MM.1S (cell line): ENCODE data around the gene ARHGAP26.

Source experiments
- DNase-seq: peaks from one replicate; pipeline ENCODE4 v3.0.0-alpha.2; 2015
- H2AFZ ChIP-seq: fragments of 300-600 bp; sonication (generic); 2 replicates; pipeline ENCODE4 v1.6.0; 2016; ENCODE audit warnings: antibody characterized with exemption, low read length
- H3F3A ChIP-seq: fragments of 300-600 bp; sonication (generic); 2 replicates; pipeline ENCODE4 v1.6.1; 2016; ENCODE audit warnings: mild to moderate bottlenecking, antibody characterized with exemption, low read length, moderate library complexity, mixed read lengths; ENCODE audit not compliant: insufficient read depth
- H3K27ac ChIP-seq: fragments of 300-600 bp; sonication (generic); 2 replicates; pipeline ENCODE4 v1.5.1; 2016; ENCODE audit warnings: mild to moderate bottlenecking, low read length
- H3K27me3 ChIP-seq: fragments of 300-600 bp; sonication (generic); replicated peaks from 2 replicates; pipeline ENCODE4 v1.6.0; 2016; ENCODE audit warnings: low read length; ENCODE audit not compliant: insufficient read depth
- H3K36me3 ChIP-seq: fragments of 300-600 bp; sonication (generic); replicated peaks from 2 replicates; pipeline ENCODE4 v1.6.1; 2016; ENCODE audit warnings: mild to moderate bottlenecking, low read length, mixed read lengths; ENCODE audit not compliant: insufficient read depth
- H3K4me1 ChIP-seq: fragments of 300-600 bp; sonication (generic); 2 replicates; pipeline ENCODE4 v1.6.1; 2016; ENCODE audit warnings: low read length, mixed read lengths
- H3K4me2 ChIP-seq: fragments of 300-600 bp; sonication (generic); 2 replicates; pipeline ENCODE4 v1.6.0; 2016; ENCODE audit warnings: low read depth, low read length
- H3K4me3 ChIP-seq: fragments of 300-600 bp; sonication (generic); 2 replicates; pipeline ENCODE4 v1.5.1; 2016; ENCODE audit warnings: low read length, mixed read lengths
- H3K79me2 ChIP-seq: fragments of 300-600 bp; sonication (generic); 2 replicates; pipeline ENCODE4 v1.6.1; 2016; ENCODE audit warnings: mixed run types, low read length, mixed read lengths
- H3K9ac ChIP-seq: fragments of 300-600 bp; sonication (generic); 2 replicates; pipeline ENCODE4 v1.6.1; 2016; ENCODE audit warnings: low read length, mixed read lengths
- H3K9me2 ChIP-seq: fragments of 300-600 bp; sonication (generic); replicated peaks from 2 replicates; pipeline ENCODE4 v1.6.1; 2016; ENCODE audit warnings: mild to moderate bottlenecking, low read length, mixed read lengths; ENCODE audit not compliant: insufficient read depth
- H3K9me3 ChIP-seq: fragments of 300-600 bp; sonication (generic); replicated peaks from 2 replicates; pipeline ENCODE4 v1.6.1; 2016; ENCODE audit warnings: mild to moderate bottlenecking, low read length, mixed read lengths; ENCODE audit not compliant: insufficient read depth
- H4K20me1 ChIP-seq: fragments of 300-600 bp; sonication (generic); 2 replicates; pipeline ENCODE4 v1.6.1; 2016; ENCODE audit warnings: mild to moderate bottlenecking, low read length, moderate library complexity, mixed read lengths; ENCODE audit not compliant: insufficient read depth
- CTCF ChIP-seq: fragments of 300-600 bp; sonication (generic); IDR thresholded peaks from 2 replicates; pipeline ENCODE4 v1.5.1; 2016; ENCODE audit warnings: antibody characterized with exemption, low read length, mixed read lengths
- EZH2 ChIP-seq: fragments of 300-600 bp; sonication (generic); optimal IDR thresholded peaks from 2 replicates; pipeline ENCODE3; 2017; ENCODE audit warnings: low read depth, mild to moderate bottlenecking, antibody characterized with exemption, low read length, mixed read lengths
- EZH2phosphoT487 ChIP-seq: fragments of 300-600 bp; sonication (generic); IDR thresholded peaks from 2 replicates; pipeline ENCODE4 v1.6.1; 2018; ENCODE audit warnings: antibody characterized with exemption, low read length

Gene ARHGAP26

GRCh38 chr5:143013176-143013891 is 243.2 kb downstream of the ARHGAP26 start:
- no peaks in the 10 kb centered on the region for H4K20me1 ChIP-seq
- TF ChIP-seq CTCF (no peak), EZH2phosphoT487 (no peak), EZH2 (no peak)
- no peak overlapping the region for H3K4me3 ChIP-seq
- H2AFZ ChIP-seq = no peak overlapping the region
- no peaks in the 10 kb centered on the region for H3K27me3 ChIP-seq
- no peaks in the 10 kb centered on the region for H3K9me2 ChIP-seq
- H3K79me2 ChIP-seq = peaks cover 6% of the 10 kb centered on the region; the same call in 1 of the 2 replicates
- no peak overlapping the region for H3K9ac ChIP-seq
- no peak overlapping the region for H3K4me2 ChIP-seq
- H3K27ac ChIP-seq = no peak overlapping the region
- no peaks in the 10 kb centered on the region for H3K36me3 ChIP-seq
- H3F3A ChIP-seq = peaks cover 16% of the 10 kb centered on the region
- DNase-seq = no peak
- H3K4me1 ChIP-seq = peaks cover 14% of the 10 kb centered on the region
- no peaks in the 10 kb centered on the region for H3K9me3 ChIP-seq

GRCh38 chr5:143014017-143014651 is 244.0 kb downstream of the ARHGAP26 start:
- Histone ChIP-seq H3K27me3 (no peaks in the 10 kb centered on the region), H3K4me3 (no peak overlapping the region), H3K9me2 (no peaks in the 10 kb centered on the region), H3F3A (peaks cover 10% of the 10 kb centered on the region), H3K9ac (no peak overlapping the region), H3K9me3 (no peaks in the 10 kb centered on the region), H4K20me1 (no peaks in the 10 kb centered on the region), H3K4me1 (peaks cover 9% of the 10 kb centered on the region), H2AFZ (no peak overlapping the region), H3K27ac (no peak overlapping the region), H3K79me2 (peaks cover 5% of the 10 kb centered on the region; the same call in 1 of the 2 replicates), H3K36me3 (no peaks in the 10 kb centered on the region), H3K4me2 (no peak overlapping the region)
- TF ChIP-seq EZH2phosphoT487 (no peak), EZH2 (no peak), CTCF (peak; percentile 58)
- DNase-seq = no peak

- Histone ChIP-seq H3K36me3 (no peaks in the 10 kb centered on the region), H3K4me1 (no peaks in the 10 kb centered on the region), H3F3A (no peaks in the 10 kb centered on the region), H2AFZ (no peak overlapping the region), H3K27ac (no peak overlapping the region), H4K20me1 (no peaks in the 10 kb centered on the region), H3K4me2 (no peak overlapping the region), H3K79me2 (no peaks in the 10 kb centered on the region), H3K27me3 (no peaks in the 10 kb centered on the region), H3K4me3 (no peak overlapping the region), H3K9me2 (no peaks in the 10 kb centered on the region), H3K9ac (no peak overlapping the region), H3K9me3 (no peaks in the 10 kb centered on the region)
- peak; percentile 79 for TF ChIP-seq CTCF
- no peak for TF ChIP-seq EZH2phosphoT487
- TF ChIP-seq EZH2 = no peak
- DNase-seq = peak; percentile 61
Measured at GRCh38 chr5:143016777-143017516, 246.8 kb downstream of the ARHGAP26 start.
